Measurements from ENCODE around the gene ERVW-1.
"Not testable (repeated sequence)": the region's sequence is repeated elsewhere in the genome, so short reads cannot be mapped to it uniquely, and the experiment has no call there.

ERVW-1 gene

GRCh38 chr7:92475851-92476590 is 1.7 kb downstream of the ERVW-1 start:
- DNase-seq (ENCODE audit: extremely low spot score, insufficient read length, low read depth); FAIRE-seq: not testable (repeated sequence)

GRCh38 chr7:92475261-92475770 is 2.4 kb downstream of the ERVW-1 start:
- DNase-seq (ENCODE audit: extremely low spot score, insufficient read length, low read depth); FAIRE-seq: not testable (repeated sequence)

GRCh38 chr7:92473989-92474388 is 3.8 kb downstream of the ERVW-1 start:
- not testable (repeated sequence) for DNase-seq (ENCODE audit: extremely low spot score, insufficient read length, low read depth)

GRCh38 chr7:92468589-92468988 is 9.2 kb downstream of the ERVW-1 start:
- DNase-seq (ENCODE audit: extremely low spot score, insufficient read length, low read depth); FAIRE-seq: not testable (repeated sequence)

More at GRCh38 chr7:92473989-92474388, 3.8 kb downstream of the ERVW-1 start:
- FAIRE-seq = not testable (repeated sequence)

- FAIRE-seq (no peak), DNase-seq (ENCODE audit: extremely low spot score, insufficient read length, low read depth) (no peak)
Observed at GRCh38 chr7:92466682-92467081, 11.1 kb downstream of the ERVW-1 start.

- no peak for FAIRE-seq
- no peak for DNase-seq (ENCODE audit: extremely low spot score, insufficient read length, low read depth)
Observed at GRCh38 chr7:92464515-92464914, 13.2 kb downstream of the ERVW-1 start.

GRCh38 chr7:92462560-92462959 is 15.2 kb downstream of the ERVW-1 start:
- no peak for FAIRE-seq
- DNase-seq (ENCODE audit: extremely low spot score, insufficient read length, low read depth) = no peak

GRCh38 chr7:92461027-92462003 is 16.4 kb downstream of the ERVW-1 start:
- DNase-seq (ENCODE audit: extremely low spot score, insufficient read length, low read depth) = peak; percentile 35
- FAIRE-seq = peak; percentile 5

GRCh38 chr7:92460510-92460909 is 17.2 kb downstream of the ERVW-1 start:
- FAIRE-seq = no peak

GRCh38 chr7:92460109-92460508 is 17.6 kb downstream of the ERVW-1 start:
- DNase-seq (ENCODE audit: extremely low spot score, insufficient read length, low read depth) (no peak), FAIRE-seq (no peak)

More at GRCh38 chr7:92460510-92460909, 17.2 kb downstream of the ERVW-1 start:
- DNase-seq (ENCODE audit: extremely low spot score, insufficient read length, low read depth) = no peak

- FAIRE-seq = no peak
Observed at GRCh38 chr7:92456236-92456635, 21.5 kb downstream of the ERVW-1 start.

GRCh38 chr7:92451645-92452044 is 26.1 kb downstream of the ERVW-1 start:
- FAIRE-seq = no peak

More at GRCh38 chr7:92456236-92456635, 21.5 kb downstream of the ERVW-1 start:
- DNase-seq (ENCODE audit: extremely low spot score, insufficient read length, low read depth) = no peak

GRCh38 chr7:92448205-92448747 is 29.5 kb downstream of the ERVW-1 start:
- peak; percentile 22 for DNase-seq (ENCODE audit: extremely low spot score, insufficient read length, low read depth)
- FAIRE-seq = peak; percentile 68

More at GRCh38 chr7:92451645-92452044, 26.1 kb downstream of the ERVW-1 start:
- no peak for DNase-seq (ENCODE audit: extremely low spot score, insufficient read length, low read depth)

- DNase-seq (ENCODE audit: extremely low spot score, insufficient read length, low read depth) = peak; percentile 81
- peak; percentile 89 for FAIRE-seq
Observed at GRCh38 chr7:92447345-92448204, 30.2 kb downstream of the ERVW-1 start, which contains the start of gene GATAD1. Gene GATAD1, plus strand, starts transcription at chr7:92447482. Its CDS starts 248 bp downstream, at chr7:92447730.

- no peak for FAIRE-seq
- no peak for DNase-seq (ENCODE audit: extremely low spot score, insufficient read length, low read depth)
Observed at GRCh38 chr7:92446869-92447344, 30.8 kb downstream of the ERVW-1 start.

GRCh38 chr7:92442720-92443119 is 35.0 kb downstream of the ERVW-1 start:
- DNase-seq (ENCODE audit: extremely low spot score, insufficient read length, low read depth); FAIRE-seq: not testable (repeated sequence)

GRCh38 chr7:92437956-92438491 is 39.7 kb downstream of the ERVW-1 start:
- no peak for DNase-seq (ENCODE audit: extremely low spot score, insufficient read length, low read depth)
- FAIRE-seq = no peak

- DNase-seq (ENCODE audit: extremely low spot score, insufficient read length, low read depth) (no peak), FAIRE-seq (no peak)
Observed at GRCh38 chr7:92436612-92437445, 40.9 kb downstream of the ERVW-1 start.
